Vagina (tissue), 2 donors: ENCODE results near the gene USF1.

Experiments used
- POLR2A ChIP-seq, 2 donors: fragments of 450-650 bp; IDR thresholded peaks; one replicate each; pipeline ENCODE4 v1.6.1; 2017; ENCODE audit warnings: antibody characterized with exemption in 2 of 2, mild to moderate bottlenecking in 2 of 2, moderate library complexity in 2 of 2
- TF ChIP-seq, protein P1 (sequence below), 3 experiments: fragments of 450-650 bp in 2 of 3; fragments of 200-600 bp in 1 of 3; sonication (generic) in 1 of 3; IDR thresholded peaks; one replicate each; pipeline ENCODE4 v1.5.1; 2017 to 2019; ENCODE audit warnings: antibody characterized with exemption in 3 of 3, mild to moderate bottlenecking in 2 of 3, moderate library complexity in 2 of 3

DNA sequence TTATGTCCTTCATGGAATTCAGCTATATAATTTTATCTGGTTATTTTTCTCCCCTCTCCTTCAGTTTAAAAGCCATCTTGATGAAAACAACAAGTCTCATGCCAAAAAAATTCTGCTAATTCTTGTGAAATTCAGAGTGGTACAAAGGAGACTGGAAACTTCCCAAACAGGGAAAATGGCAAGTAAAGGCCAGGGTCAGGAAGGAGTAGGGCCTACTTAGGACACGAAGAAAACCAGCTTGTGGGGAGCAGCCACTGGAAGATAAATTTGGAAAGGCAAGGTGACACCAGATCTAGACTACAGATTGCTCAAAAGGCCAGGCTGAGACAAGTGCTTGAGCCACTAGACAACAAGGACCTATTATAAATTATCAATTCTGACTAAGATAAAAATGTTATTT lies 13.4 kb downstream of the USF1 start:
- TF ChIP-seq, protein P1, sequence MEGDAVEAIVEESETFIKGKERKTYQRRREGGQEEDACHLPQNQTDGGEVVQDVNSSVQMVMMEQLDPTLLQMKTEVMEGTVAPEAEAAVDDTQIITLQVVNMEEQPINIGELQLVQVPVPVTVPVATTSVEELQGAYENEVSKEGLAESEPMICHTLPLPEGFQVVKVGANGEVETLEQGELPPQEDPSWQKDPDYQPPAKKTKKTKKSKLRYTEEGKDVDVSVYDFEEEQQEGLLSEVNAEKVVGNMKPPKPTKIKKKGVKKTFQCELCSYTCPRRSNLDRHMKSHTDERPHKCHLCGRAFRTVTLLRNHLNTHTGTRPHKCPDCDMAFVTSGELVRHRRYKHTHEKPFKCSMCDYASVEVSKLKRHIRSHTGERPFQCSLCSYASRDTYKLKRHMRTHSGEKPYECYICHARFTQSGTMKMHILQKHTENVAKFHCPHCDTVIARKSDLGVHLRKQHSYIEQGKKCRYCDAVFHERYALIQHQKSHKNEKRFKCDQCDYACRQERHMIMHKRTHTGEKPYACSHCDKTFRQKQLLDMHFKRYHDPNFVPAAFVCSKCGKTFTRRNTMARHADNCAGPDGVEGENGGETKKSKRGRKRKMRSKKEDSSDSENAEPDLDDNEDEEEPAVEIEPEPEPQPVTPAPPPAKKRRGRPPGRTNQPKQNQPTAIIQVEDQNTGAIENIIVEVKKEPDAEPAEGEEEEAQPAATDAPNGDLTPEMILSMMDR (IDR thresholded peaks at IDR 0.05), result no peak
- no peak for TF ChIP-seq POLR2A (IDR thresholded peaks at IDR 0.05)
